GM18861 (cell line): ENCODE results near the gene APBB1IP.
"Not testable (repeated sequence)": the region's sequence is repeated elsewhere in the genome, so short reads cannot be mapped to it uniquely, and the experiment has no call there.

Experiments
- ATAC-seq: cut with Tn5 transposase; IDR thresholded peaks from one replicate; pipeline ENCODE4 v1.9.1; 2021; ENCODE audit not compliant: unreplicated experiment

APBB1IP gene

DNA sequence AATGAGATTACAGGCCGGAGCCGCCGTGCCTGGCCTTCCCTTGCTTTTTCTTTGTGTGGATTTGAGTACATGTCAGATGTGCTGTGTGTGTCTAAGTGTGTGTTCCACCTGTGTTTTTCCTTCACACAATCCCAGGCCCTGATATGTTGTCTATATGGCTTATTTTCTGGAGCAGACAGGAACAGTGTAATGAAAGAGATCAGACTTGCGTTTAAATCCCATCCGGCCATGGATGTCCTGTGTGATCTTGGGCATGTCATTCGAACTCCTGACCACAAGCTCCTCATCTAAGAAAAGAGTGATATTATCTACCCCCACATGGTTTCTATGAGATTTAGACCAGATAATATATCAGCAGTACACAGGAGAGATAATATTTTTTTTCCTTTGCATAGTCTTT, 37.2 kb downstream of the APBB1IP start:
- ATAC-seq, result no peak

DNA sequence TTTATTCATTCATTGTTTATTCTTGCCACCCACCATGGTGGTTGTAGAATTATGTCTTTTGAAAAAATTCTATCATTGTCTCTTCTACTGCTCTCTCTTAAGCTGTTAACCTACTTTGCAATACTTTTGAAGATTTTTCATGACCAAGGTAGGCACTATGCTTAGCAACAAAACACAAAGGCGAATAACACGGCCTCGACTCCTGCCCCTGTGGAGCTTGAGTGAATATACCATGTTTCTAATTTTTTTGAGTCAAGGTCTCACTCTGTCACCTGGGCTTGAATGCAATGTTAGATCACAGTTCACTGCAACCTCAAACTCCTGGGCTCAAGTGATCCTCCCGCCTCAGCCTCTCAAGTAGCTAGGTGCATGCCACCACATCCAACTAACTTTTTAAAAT, 39.4 kb downstream of the APBB1IP start:
- ATAC-seq, result no peak

DNA sequence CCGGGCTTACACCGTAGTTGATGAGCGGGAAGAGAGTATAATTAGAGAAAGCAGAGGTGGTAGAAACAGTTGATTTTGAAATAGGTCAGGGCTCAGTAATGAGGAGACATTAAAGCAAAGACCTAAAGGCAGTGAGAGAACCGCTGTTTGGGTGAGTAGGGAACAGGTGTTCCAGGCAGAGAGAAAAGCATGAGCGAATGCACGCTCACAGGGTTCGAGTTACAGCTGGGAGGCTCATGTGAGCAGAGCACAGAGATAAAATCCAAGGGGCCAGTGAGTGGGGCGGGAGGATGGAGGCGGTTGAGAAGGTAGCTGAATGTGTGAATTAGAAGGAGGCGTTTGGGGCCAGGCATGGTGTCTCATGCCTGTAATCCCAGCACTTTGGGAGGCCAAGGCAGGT, 39.9 kb downstream of the APBB1IP start:
- ATAC-seq, result no peak

GRCh38 chr10:26479766-26480492, 41.8 kb downstream of the APBB1IP start:
- peak; percentile 30 for ATAC-seq

DNA sequence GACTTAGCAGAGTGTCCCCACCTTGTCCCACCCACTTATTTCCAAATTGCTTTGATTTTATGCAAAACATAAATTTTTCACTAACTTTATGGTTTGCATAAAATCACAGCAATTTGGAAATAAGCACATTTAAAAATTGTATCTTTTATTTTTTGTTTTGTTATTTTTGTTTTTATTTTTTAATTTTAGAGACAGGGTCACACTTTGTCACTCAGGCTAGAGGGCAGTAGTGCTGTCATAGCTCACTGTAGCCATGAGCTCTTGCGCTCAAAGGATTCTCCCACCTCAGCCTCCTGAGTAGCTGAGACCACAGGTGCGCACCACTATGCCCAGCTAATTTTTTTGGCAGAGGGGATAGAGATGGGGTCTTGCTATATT, 43.2 kb downstream of the APBB1IP start:
- ATAC-seq, result no peak

- peak; percentile 55 for ATAC-seq
These were observed 43.9 kb downstream of the APBB1IP start for GRCh38 chr10:26481914-26482550.

- no peak for ATAC-seq
These were observed 45.4 kb downstream of the APBB1IP start for GRCh38 chr10:26483554-26483953.

DNA sequence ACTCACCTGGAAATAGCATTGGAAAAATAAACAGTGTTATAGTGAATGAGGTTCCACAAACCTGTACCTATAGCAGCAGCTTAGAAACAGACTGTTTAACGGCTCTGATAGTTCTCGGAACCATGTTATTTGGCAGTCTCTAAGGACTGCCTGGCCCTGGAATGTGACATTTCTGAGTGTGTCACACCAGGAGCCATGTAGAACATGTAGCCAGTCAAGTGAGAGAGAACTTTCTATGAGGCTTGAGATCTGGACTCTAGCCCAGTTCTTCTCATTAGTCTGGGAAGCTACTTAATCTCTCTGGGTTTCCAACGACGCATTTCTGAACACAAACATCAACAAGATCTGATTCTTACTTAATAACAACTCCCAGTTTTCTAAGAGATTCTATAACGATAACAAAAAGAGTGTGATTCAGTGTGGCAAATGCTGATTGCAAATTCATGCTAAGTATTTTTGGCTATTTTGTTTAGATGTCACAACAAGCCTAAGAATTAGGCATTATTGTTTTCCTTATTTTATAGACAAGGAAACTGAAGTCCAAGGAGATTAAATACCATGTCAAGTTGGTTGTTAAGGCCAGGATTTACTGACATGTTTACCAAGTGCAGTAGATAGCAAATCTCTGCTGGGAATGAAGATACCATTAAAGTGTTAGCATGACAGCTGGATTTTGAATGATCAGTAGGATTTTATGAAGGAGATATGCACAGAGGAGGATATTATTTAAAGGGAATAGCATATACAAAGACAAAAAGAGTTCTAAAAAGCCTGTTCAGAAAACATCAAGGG, 47.2 kb downstream of the APBB1IP start:
- no peak for ATAC-seq

- no peak for ATAC-seq
These were observed 48.2 kb downstream of the APBB1IP start for GRCh38 chr10:26486304-26486703.

DNA sequence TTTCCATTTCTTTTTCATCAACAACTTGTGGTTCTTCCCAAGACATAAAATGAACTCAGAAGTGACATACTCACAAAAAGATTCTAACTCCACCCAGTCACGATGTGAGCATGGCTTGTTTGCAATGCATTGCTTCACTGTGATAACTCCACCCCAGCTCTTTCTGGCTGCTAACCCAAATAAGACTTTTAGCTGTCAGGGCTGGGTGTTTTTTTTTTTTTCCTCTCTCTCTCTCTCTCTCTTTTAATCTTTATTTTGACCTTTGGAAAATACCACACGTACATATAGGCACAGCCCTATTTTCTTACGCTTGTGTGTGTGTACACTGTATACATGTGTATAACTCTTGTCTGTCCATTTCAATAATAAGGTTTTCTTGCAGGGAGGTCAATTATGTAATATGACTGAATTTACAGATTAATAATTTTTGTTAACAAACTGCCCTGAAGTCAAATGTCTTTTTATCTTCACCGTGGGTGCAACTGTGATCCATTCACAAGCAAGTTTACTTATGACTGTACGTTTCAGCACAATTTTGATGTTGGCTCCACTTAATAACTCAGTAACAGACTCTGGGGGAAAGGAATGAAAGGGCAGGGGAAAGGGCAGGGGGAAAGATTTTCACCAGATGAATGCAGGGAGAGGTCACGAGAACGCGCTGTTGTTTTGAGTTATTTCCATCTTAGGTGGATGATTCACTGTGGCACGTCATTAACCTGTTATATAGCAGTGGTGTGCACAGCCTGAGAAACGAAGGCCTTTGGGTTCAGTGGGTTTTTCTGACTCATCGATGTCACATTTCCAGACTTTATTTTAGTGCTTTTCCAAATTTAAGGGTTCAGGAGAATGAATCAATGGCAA, 49.1 kb downstream of the APBB1IP start:
- ATAC-seq, result peak; percentile 79

GRCh38 chr10:26488344-26488743, 50.2 kb downstream of the APBB1IP start:
- no peak for ATAC-seq

DNA sequence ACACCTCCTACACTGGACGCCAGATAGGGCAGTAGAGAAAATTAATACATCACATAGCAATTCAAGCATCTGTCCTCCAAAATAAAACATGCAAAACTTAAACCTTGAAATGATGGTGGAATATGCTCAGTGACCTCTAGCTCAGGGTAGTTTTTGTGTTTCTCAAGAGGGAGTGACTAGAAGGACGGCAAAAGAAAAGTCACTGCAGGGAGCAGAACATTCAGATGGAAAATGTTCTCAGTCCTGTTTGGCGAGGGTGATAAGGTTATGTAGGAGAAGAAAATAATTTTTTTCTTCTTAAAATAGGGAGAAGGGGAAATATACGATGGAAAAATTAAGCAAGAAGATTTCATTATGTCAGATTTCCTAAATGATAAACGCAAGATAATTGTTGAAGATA, 50.9 kb downstream of the APBB1IP start:
- no peak for ATAC-seq

DNA sequence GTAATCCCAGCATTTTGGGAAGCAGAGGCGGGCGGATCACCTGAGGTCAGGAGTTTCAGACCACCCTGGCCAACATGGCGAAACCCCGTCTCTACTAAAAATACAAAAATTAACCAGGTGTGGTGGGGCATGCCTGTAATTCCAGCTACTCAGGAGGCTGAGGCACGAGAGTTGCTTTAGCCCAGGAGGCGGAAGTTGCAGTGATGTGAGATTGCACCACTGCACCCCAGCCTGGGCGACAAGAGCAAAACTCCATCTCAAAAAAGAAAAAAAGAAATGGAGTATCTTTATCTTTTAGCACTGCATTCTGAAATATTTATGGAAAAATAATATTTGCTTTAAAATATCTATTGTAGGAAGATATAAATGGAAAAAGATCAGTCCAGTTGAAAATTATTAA, 52.2 kb downstream of the APBB1IP start:
- not testable (repeated sequence) for ATAC-seq

DNA sequence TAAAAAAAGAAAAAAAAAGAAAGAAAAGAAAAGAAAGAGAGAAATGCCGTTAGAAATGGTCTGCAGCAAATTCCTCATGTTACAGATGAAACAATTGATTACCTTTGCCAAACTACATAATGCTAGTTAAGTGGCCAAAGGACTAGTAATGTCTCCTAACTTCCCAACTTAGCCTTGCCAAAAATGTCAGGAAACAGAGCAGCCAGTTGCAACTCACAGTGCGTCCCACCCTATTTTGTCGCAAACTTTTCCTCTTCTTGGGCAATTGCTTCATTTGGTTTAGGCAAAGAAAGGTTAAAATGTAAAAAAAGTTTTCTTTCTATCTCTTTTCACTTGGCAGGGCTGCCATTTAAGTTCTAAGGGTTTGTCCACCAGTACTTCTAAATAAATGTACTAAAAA, 53.1 kb downstream of the APBB1IP start:
- ATAC-seq, result no peak

- ATAC-seq, result no peak
These were observed 53.8 kb downstream of the APBB1IP start for GRCh38 chr10:26491934-26492333.

- not testable (repeated sequence) for ATAC-seq
These were observed 54.6 kb downstream of the APBB1IP start for GRCh38 chr10:26492725-26493124.

DNA sequence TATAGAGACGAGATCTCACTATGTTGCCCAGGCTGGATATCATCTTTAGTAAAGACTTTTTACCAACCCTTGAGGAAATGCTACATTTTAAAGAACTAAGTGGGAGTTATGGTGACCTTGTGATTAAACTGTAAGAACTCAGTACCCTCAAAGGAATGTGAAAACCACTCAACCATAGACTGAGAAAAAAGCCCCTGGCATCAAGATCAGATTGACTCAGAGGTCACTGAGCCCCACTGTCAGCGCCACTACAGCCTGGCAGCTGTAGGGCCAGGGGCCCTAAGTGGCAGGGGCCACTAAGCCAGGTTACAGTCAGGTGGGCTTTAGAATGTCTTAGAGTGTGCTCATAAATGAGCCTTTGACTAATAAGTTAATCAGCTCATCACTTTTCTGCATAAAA, 55.9 kb downstream of the APBB1IP start:
- ATAC-seq, result no peak

DNA sequence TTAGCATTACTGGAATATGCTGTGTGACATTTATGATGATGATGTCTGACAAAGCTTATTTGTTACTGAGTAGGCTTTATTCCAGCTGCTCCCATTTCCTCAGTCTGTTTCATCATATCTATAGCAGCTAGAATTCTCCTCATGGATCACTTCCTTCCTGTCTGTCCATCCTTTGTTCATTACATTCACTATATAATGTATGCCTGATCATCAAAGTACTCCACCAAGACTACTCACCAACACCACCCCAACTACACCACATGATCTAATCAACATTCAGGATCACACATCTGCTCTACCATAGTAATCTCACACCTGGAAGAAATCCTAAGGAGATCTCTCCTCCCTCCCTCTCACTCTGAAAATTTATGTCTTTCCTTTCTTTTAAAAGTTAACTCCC, 61.3 kb downstream of the APBB1IP start:
- ATAC-seq, result no peak

DNA sequence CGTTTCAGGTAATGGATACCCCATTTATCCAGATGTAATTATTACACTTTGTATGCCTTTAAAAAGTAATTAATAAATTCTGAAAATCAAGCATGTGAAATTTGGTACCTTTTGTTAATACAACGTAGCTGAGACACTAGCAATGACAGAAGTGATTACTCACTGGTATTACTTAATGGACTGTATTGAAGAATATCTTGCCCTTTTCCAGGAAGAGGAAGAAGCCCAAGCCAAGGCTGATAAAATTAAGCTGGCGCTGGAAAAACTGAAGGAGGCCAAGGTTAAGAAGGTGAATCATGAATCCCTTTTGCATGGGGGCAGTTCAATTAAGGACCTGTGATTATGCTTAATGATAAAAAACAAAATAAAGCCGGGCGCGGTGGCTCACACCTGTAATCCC, 64.8 kb downstream of the APBB1IP start:
- ATAC-seq, result no peak

GRCh38 chr10:26503911-26504310, 65.8 kb downstream of the APBB1IP start:
- ATAC-seq, result no peak

DNA sequence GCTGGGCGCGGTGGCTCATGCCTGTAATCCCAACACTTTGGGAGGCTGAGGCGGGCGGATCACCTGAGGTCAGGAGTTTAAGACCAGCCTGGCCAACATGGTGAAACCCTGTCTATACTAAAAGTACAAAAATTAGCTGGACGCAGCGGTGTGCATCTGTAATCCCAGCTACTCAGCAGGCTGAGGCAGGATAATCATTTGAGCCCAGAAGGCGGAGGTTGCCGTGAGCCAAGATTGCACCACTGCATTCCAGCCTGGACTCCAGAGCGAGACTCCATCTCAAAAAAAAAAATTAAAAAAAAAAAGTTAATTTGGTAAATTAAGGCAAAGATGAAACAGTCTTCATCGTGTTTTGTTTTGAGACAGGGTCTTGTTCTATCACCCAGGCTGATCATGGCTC, 66.3 kb downstream of the APBB1IP start:
- ATAC-seq, result not testable (repeated sequence)
